Thymus (tissue), 11 donors: ENCODE results near the gene LAIR1. TPM values are rescaled to one million over a fixed set of nuclear protein-coding genes. Genes with fewer than 3 reads are reported as not detected.

Source experiments
- DNase-seq, 9 donors: peaks; one replicate each; pipeline ENCODE4 v3.0.0-alpha.2; 2013; ENCODE audit warnings: low spot score in 9 of 9, low read depth in 6 of 9, missing footprints in 1 of 9
- H3K27ac ChIP-seq, 2 donors: one replicate each; pipeline ENCODE4 v1.5.1; 2013; ENCODE audit warnings: control low read depth in 1 of 2, low read depth in 1 of 2, low read length in 1 of 2, mild to moderate bottlenecking in 1 of 2, moderate library complexity in 1 of 2
- H3K27me3 ChIP-seq, 2 donors: one replicate each; pipeline ENCODE4 v1.5.1; 2013; ENCODE audit warnings: low read length in 1 of 2; ENCODE audit not compliant: control insufficient read depth in 2 of 2, insufficient read depth in 1 of 2
- H3K36me3 ChIP-seq, 2 donors: one replicate each; pipeline ENCODE4 v1.5.1; 2013; ENCODE audit warnings: low read length in 1 of 2, mild to moderate bottlenecking in 1 of 2, moderate library complexity in 1 of 2; ENCODE audit not compliant: control insufficient read depth in 2 of 2, insufficient read depth in 2 of 2
- H3K4me1 ChIP-seq, 2 donors: one replicate each; pipeline ENCODE4 v1.5.1; 2013; ENCODE audit warnings: low read length in 2 of 2; ENCODE audit not compliant: control insufficient read depth in 2 of 2, insufficient read depth in 2 of 2
- H3K4me3 ChIP-seq, 2 donors: one replicate each; pipeline ENCODE4 v1.5.1; 2013; ENCODE audit warnings: low read length in 2 of 2, control low read depth in 1 of 2, mild to moderate bottlenecking in 1 of 2
- H3K9me3 ChIP-seq, 2 donors: one replicate each; pipeline ENCODE4 v1.5.1; 2013; ENCODE audit warnings: low read length in 1 of 2, mild to moderate bottlenecking in 1 of 2; ENCODE audit not compliant: control insufficient read depth in 2 of 2, insufficient read depth in 1 of 2
- WGBS: extraction: QIAGEN DNeasy Blood & Tissue Kit; methylation state at CpG from one replicate; pipeline ENCODE4 v1.1.7; 2013; 5-methylcytosine and 5-hydroxymethylcytosine counted together
- polyA plus RNA-seq: library from polyadenylated mRNA; stranded (reverse); fragments of 200-250 nt; gene quantifications from one replicate; pipeline ENCODE4 v1.2.3, GENCODE V29; 2013
- total RNA-seq: library from RNA; stranded (reverse); fragments of 120-200 nt; gene quantifications from one replicate; pipeline ENCODE4 v1.2.4, GENCODE V29; 2013
- donor health status: healthy.

LAIR1 gene
- total and polyA plus RNA-seq, 2 donors, result 127 to 128 TPM

- H3K4me3 ChIP-seq, result no peak overlapping the region
- WGBS, result 93% methylated on average over 5 of the region's 5 CpGs
Measured at GRCh38 chr19:54311486-54311885, 53.2 kb downstream of the LAIR1 start.

DNA sequence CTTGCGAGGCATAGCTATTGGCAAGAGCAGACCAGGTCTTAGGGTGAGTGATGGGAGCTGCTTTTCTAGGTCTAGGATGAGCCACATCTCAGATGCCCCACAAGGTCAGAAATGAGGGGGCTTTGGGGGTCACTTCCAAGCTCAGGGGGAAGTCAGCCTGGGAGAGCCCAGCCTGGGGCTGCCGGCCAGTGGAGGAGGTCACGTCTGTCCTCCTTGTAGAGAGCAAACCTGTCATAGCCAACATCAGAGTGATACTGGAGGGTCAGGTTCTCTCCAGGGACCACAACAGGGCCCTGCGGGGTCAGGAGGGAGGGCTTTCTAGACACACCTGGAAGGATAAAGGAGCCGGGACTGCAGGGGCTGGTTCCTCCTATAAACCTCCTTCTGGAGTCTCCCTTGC, 54.2 kb downstream of the LAIR1 start:
- Histone ChIP-seq H3K27ac (no peak overlapping the region), H3K4me3 (no peak overlapping the region), H3K27me3 (peaks cover 0 to 18% of the 10 kb centered on the region in 2 donors), H3K9me3 (no peaks in the 10 kb centered on the region), H3K36me3 (no peaks in the 10 kb centered on the region), H3K4me1 (no peaks in the 10 kb centered on the region)
- 83% methylated on average over 5 of the region's 5 CpGs for WGBS
- no peak for DNase-seq

More at GRCh38 chr19:54311486-54311885, 53.2 kb downstream of the LAIR1 start:
- DNase-seq, result no peak
- no peaks in the 10 kb centered on the region for H3K36me3 ChIP-seq
- H3K27ac ChIP-seq, result no peak overlapping the region
- peaks cover 0 to under 1% of the 10 kb centered on the region in 2 donors for H3K4me1 ChIP-seq
- H3K27me3 ChIP-seq, result peaks cover 0 to 18% of the 10 kb centered on the region in 2 donors
- H3K9me3 ChIP-seq, result no peaks in the 10 kb centered on the region

GRCh38 chr19:54309811-54310210, 54.9 kb downstream of the LAIR1 start:
- WGBS, result 79% methylated on average over 12 of the region's 12 CpGs
- H3K9me3 ChIP-seq, result no peaks in the 10 kb centered on the region
- no peaks in the 10 kb centered on the region for H3K36me3 ChIP-seq
- H3K27ac ChIP-seq, result no peak overlapping the region
- DNase-seq, result no peak
- H3K4me1 ChIP-seq, result no peaks in the 10 kb centered on the region
- H3K4me3 ChIP-seq, result no peak overlapping the region
- H3K27me3 ChIP-seq, result peaks cover 0 to 18% of the 10 kb centered on the region in 2 donors

GRCh38 chr19:54307389-54308020, 57.2 kb downstream of the LAIR1 start:
- Histone ChIP-seq H3K9me3 (no peaks in the 10 kb centered on the region), H3K36me3 (no peaks in the 10 kb centered on the region), H3K4me3 (no peak overlapping the region), H3K27ac (no peak overlapping the region), H3K4me1 (peaks cover 3 to 4% of the 10 kb centered on the region in 2 donors), H3K27me3 (peaks cover 0 to 10% of the 10 kb centered on the region in 2 donors)
- no peak for DNase-seq
- 98% methylated on average over 5 of the region's 5 CpGs for WGBS

DNA sequence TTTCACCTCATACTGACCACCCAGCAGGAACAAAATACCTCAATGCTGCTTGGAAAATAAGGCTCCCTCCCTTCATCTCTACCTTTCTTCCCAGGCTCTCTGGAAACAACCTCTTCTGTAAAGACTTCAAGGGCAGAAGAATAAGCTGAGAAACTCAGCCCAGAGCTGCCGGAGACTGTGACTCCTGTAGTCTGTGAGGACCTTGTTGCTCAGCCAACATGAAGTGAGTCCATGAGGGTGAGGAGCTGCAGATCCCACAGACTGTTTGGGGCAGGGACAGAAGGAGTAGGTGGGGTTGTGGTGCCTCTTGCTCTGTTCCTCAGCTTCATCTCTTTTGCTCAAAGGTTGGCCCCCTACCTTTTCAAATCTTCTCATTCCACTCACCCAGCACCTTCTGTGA, 59.6 kb downstream of the LAIR1 start:
- 85% methylated on average over 1 of the region's 1 CpG for WGBS
- no peak overlapping the region for H3K27ac ChIP-seq
- no peak for DNase-seq
- H3K4me3 ChIP-seq, result no peak overlapping the region
- no peaks in the 10 kb centered on the region for H3K36me3 ChIP-seq
- H3K27me3 ChIP-seq, result no peaks in the 10 kb centered on the region
- no peaks in the 10 kb centered on the region for H3K9me3 ChIP-seq
- H3K4me1 ChIP-seq, result peaks cover 3 to 4% of the 10 kb centered on the region in 2 donors

DNA sequence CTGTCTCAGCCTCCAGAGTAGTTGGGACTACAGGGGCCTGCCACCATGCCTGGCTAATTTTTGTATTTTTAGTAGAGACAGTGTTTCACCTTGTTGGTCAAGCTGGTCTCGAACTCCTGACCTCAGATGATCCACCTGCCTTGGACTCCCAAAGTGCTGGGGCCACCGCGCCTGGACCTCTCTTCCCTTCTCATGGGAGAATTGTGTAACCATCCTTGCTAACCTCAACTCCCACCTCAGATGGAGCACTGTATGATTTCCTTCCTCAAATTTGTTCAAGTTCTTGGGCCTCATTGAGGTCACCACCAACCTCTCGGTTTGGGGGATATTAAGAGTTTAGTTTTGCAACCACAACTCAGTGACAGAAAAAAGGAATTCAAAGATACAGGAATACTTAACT, 62.5 kb downstream of the LAIR1 start:
- H3K4me3 ChIP-seq, result no peak overlapping the region

More for the DNA sequence above, 62.5 kb downstream of the LAIR1 start:
- no peak overlapping the region for H3K27ac ChIP-seq
- 22% methylated on average over 4 of the region's 4 CpGs for WGBS
- peaks cover 0 to 7% of the 10 kb centered on the region in 2 donors for H3K27me3 ChIP-seq
- no peak for DNase-seq
- H3K9me3 ChIP-seq, result no peaks in the 10 kb centered on the region
- no peaks in the 10 kb centered on the region for H3K36me3 ChIP-seq
- peaks cover 3 to 4% of the 10 kb centered on the region in 2 donors for H3K4me1 ChIP-seq

Other genes starting within 250 kb of the LAIR1 start
- 34.9 TPM for gene TFPT, start 249.3 kb downstream of the LAIR1 start, total RNA-seq
- 34.3 TPM for gene TFPT, start 249.3 kb downstream of the LAIR1 start, polyA plus RNA-seq
- 42.4 TPM for gene PRPF31, start 249.2 kb downstream of the LAIR1 start, total RNA-seq
- gene PRPF31, start 249.2 kb downstream of the LAIR1 start, polyA plus RNA-seq, result 62.2 TPM
- gene CNOT3, start 227.2 kb downstream of the LAIR1 start, total RNA-seq, result 7.6 TPM
- gene CNOT3, start 227.2 kb downstream of the LAIR1 start, polyA plus RNA-seq, result 27.8 TPM
- gene LENG1, start 205.2 kb downstream of the LAIR1 start, total RNA-seq, result 12.1 TPM
- 11.9 TPM for gene LENG1, start 205.2 kb downstream of the LAIR1 start, polyA plus RNA-seq
- gene TMC4, start 191.8 kb downstream of the LAIR1 start, total RNA-seq, result 2.1 TPM
- gene TMC4, start 191.8 kb downstream of the LAIR1 start, polyA plus RNA-seq, result 15.4 TPM
- 8.2 TPM for gene MBOAT7, start 175.4 kb downstream of the LAIR1 start, total RNA-seq
- gene MBOAT7, start 175.4 kb downstream of the LAIR1 start, polyA plus RNA-seq, result 24.6 TPM
- gene TSEN34, start 173.6 kb downstream of the LAIR1 start, total RNA-seq, result 24.1 TPM
- gene TSEN34, start 173.6 kb downstream of the LAIR1 start, polyA plus RNA-seq, result 38.8 TPM
- 2,697 TPM for gene RPS9, start 164.1 kb downstream of the LAIR1 start, total RNA-seq
- gene RPS9, start 164.1 kb downstream of the LAIR1 start, polyA plus RNA-seq, result 3,716 TPM
- gene LILRB3, start 141.9 kb downstream of the LAIR1 start, total RNA-seq, result 1.1 TPM
- gene LILRB3, start 141.9 kb downstream of the LAIR1 start, polyA plus RNA-seq, result 15.5 TPM
- 0.61 TPM for gene LILRA6, start 122.1 kb downstream of the LAIR1 start, total RNA-seq
- 3.9 TPM for gene LILRA6, start 122.1 kb downstream of the LAIR1 start, polyA plus RNA-seq
- 1.3 TPM for gene LILRB5, start 107.7 kb downstream of the LAIR1 start, total RNA-seq
- 8.3 TPM for gene LILRB5, start 107.7 kb downstream of the LAIR1 start, polyA plus RNA-seq
- 0.90 TPM for gene LILRB2, start 83.8 kb downstream of the LAIR1 start, total RNA-seq
- 7.3 TPM for gene LILRB2, start 83.8 kb downstream of the LAIR1 start, polyA plus RNA-seq
- 1.5 TPM for gene LILRA5, start 51.8 kb downstream of the LAIR1 start, total RNA-seq
- gene LILRA5, start 51.8 kb downstream of the LAIR1 start, polyA plus RNA-seq, result 9.2 TPM
- 2.5 TPM for gene LILRA4, start 25.8 kb downstream of the LAIR1 start, total RNA-seq
- 0.89 TPM for gene LILRA4, start 25.8 kb downstream of the LAIR1 start, polyA plus RNA-seq
- 0.61 TPM for gene TTYH1, start 50.5 kb upstream of the LAIR1 start, total RNA-seq
- 0.43 TPM for gene TTYH1, start 50.5 kb upstream of the LAIR1 start, polyA plus RNA-seq
- 12.7 TPM for gene LENG8, start 84.3 kb upstream of the LAIR1 start, total RNA-seq
- 151 TPM for gene LENG8, start 84.3 kb upstream of the LAIR1 start, polyA plus RNA-seq
- gene LENG9, start 98.8 kb upstream of the LAIR1 start, total RNA-seq, result 2.1 TPM
- gene LENG9, start 98.8 kb upstream of the LAIR1 start, polyA plus RNA-seq, result 2.2 TPM
- gene CDC42EP5, start 108.4 kb upstream of the LAIR1 start, total RNA-seq, result 11.0 TPM
- gene CDC42EP5, start 108.4 kb upstream of the LAIR1 start, polyA plus RNA-seq, result 5.2 TPM
- gene LAIR2, start 137.9 kb upstream of the LAIR1 start, total RNA-seq, result 3.2 TPM
- gene LAIR2, start 137.9 kb upstream of the LAIR1 start, polyA plus RNA-seq, result 18.5 TPM
- gene LILRA2, start 208.9 kb upstream of the LAIR1 start, total RNA-seq, result 1.3 TPM
- gene LILRA2, start 208.9 kb upstream of the LAIR1 start, polyA plus RNA-seq, result 3.2 TPM
- 0.33 TPM for gene LILRA1, start 228.7 kb upstream of the LAIR1 start, total RNA-seq
- 0.32 TPM for gene LILRA1, start 228.7 kb upstream of the LAIR1 start, polyA plus RNA-seq